HCT116 (cell line): Measurements from ENCODE around the gene SMARCAD1.

Experiments
- ATF3 ChIP-seq: IDR thresholded peaks from 2 replicates; pipeline ENCODE4 v1.6.1; 2012
- CTCF ChIP-seq, 3 experiments: fragments of 200-600 bp in 1 of 3; sonication (generic) in 1 of 3; IDR thresholded peaks in 2 of 3; conservative IDR thresholded peaks in 1 of 3; 2 replicates each; pipeline ENCODE4 v1.5.1; 2012 to 2017; ENCODE audit warnings: low read depth in 2 of 3, low read length in 2 of 3, antibody characterized with exemption in 1 of 3, borderline replicate concordance in 1 of 3, control low read depth in 1 of 3, mild to moderate bottlenecking in 1 of 3, mixed read lengths in 1 of 3, mixed run types in 1 of 3, moderate library complexity in 1 of 3; ENCODE audit not compliant: insufficient read depth in 1 of 3
- EZH2 ChIP-seq: fragments of 200-600 bp; sonication (generic); IDR thresholded peaks from 2 replicates; pipeline ENCODE4 v1.6.1; 2017; ENCODE audit warnings: antibody characterized with exemption, mixed run types
- EZH2phosphoT487 ChIP-seq: fragments of 200-600 bp; IDR thresholded peaks from 2 replicates; pipeline ENCODE4 v1.6.1; 2018; ENCODE audit warnings: antibody characterized with exemption, borderline replicate concordance
- POLR2AphosphoS5 ChIP-seq: IDR thresholded peaks from 2 replicates; pipeline ENCODE4 v1.6.1; 2011; ENCODE audit warnings: mild to moderate bottlenecking, low read depth, low read length, moderate library complexity
- RAD21 ChIP-seq: IDR thresholded peaks from 2 replicates; pipeline ENCODE4 v1.6.1; 2012; ENCODE audit warnings: low read depth, mild to moderate bottlenecking
- REST ChIP-seq: IDR thresholded peaks from 2 replicates; pipeline ENCODE4 v1.6.1; 2012; ENCODE audit warnings: low read depth
- ZNF274 ChIP-seq: fragments of 200-500 bp; sonication (Bioruptor generic); IDR thresholded peaks from 2 replicates; pipeline ENCODE4 v1.6.1; 2014; ENCODE audit warnings: mild to moderate bottlenecking, low read depth, low read length, inconsistent platforms

GRCh38 chr4:94225449-94225848 is 17.8 kb downstream of the SMARCAD1 start:
- TF ChIP-seq ATF3, result no peak
- TF ChIP-seq CTCF (IDR thresholded peaks at IDR 0.05 in 2 of 3, conservative IDR thresholded peaks at IDR 0.05 in 1 of 3; ENCODE audit: borderline replicate concordance in 1 of 3, insufficient read depth in 1 of 3, low read depth in 2 of 3, low read length in 2 of 3), result no peak
- no peak for TF ChIP-seq POLR2AphosphoS5
- TF ChIP-seq EZH2, result no peak
- no peak for TF ChIP-seq ZNF274
- TF ChIP-seq EZH2phosphoT487, result no peak
- TF ChIP-seq REST, result no peak
- no peak for TF ChIP-seq RAD21
